GM20000 (cell line): ENCODE measurements around the gene PARP12.

Experiments used
- DNase-seq: peaks from one replicate; pipeline ENCODE4 v3.0.0; 2012; ENCODE audit warnings: low spot score
- TF ChIP-seq, protein P1 (sequence below): IDR thresholded peaks from 2 replicates; pipeline ENCODE4 v1.5.1; 2012; ENCODE audit warnings: mild to moderate bottlenecking, control low read depth; ENCODE audit errors: extremely low read depth, missing control alignments

The PARP12 gene

DNA sequence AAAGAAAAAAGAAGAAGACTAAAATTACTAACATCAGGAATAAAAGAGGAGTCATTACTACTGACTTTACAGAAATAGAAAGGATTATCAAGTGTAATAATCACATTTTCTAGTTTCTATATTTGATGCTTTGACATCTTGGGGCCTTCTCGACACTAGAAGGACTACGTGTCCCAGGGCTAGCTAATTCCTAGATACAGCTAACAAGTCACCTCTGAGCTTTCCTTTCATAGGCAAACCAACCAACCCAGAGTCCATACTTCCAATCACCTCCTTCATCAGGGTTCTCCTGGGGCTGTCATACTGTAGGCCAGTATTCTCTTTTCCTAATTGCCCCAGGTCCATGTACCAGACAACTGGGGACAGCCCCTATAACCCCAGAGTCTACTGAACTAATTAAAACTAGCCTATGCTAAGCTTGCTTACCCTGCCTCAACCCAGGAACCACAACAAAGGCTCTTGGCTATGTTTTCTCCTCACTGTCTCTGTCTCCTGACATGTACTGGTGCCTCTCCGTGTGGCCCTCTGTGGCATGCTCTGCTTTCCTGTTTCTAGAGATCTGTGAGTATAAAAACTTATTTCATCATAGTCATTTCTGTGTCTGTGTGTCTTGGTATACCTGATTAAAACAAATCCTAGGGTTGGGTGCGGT, 6.7 kb upstream of the PARP12 start:
- TF ChIP-seq, protein P1, sequence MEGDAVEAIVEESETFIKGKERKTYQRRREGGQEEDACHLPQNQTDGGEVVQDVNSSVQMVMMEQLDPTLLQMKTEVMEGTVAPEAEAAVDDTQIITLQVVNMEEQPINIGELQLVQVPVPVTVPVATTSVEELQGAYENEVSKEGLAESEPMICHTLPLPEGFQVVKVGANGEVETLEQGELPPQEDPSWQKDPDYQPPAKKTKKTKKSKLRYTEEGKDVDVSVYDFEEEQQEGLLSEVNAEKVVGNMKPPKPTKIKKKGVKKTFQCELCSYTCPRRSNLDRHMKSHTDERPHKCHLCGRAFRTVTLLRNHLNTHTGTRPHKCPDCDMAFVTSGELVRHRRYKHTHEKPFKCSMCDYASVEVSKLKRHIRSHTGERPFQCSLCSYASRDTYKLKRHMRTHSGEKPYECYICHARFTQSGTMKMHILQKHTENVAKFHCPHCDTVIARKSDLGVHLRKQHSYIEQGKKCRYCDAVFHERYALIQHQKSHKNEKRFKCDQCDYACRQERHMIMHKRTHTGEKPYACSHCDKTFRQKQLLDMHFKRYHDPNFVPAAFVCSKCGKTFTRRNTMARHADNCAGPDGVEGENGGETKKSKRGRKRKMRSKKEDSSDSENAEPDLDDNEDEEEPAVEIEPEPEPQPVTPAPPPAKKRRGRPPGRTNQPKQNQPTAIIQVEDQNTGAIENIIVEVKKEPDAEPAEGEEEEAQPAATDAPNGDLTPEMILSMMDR = no peak
- DNase-seq = no peak

- no peak for DNase-seq
- TF ChIP-seq, protein P1 = no peak
Observed at GRCh38 chr7:140068033-140068432, 5.3 kb upstream of the PARP12 start.

GRCh38 chr7:140067052-140067451, 4.3 kb upstream of the PARP12 start:
- TF ChIP-seq, protein P1 = no peak
- DNase-seq = no peak

- DNase-seq = peak; percentile 63
- TF ChIP-seq, protein P1 = no peak
Observed at GRCh38 chr7:140062118-140062527, 628 bp downstream of the PARP12 start.

DNA sequence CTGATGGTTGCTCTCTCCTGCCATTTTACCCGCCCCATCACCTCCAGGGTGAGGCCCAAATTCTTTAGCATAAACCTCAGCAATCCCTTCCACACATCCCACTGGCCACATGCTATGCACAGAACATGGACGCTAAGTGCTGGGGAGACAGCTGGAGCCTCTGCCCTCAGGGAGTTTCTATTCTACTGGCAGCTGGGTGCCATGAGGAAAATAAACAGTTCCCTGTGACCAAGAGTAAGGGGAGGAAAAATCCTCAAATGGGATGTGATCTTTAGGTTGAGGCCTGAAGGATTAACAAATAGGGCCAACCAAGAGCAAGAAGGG, 1.2 kb downstream of the PARP12 start:
- DNase-seq = no peak
- TF ChIP-seq, protein P1 = no peak

GRCh38 chr7:140060788-140061606, 1.8 kb downstream of the PARP12 start:
- TF ChIP-seq, protein P1 = no peak
- no peak for DNase-seq

DNA sequence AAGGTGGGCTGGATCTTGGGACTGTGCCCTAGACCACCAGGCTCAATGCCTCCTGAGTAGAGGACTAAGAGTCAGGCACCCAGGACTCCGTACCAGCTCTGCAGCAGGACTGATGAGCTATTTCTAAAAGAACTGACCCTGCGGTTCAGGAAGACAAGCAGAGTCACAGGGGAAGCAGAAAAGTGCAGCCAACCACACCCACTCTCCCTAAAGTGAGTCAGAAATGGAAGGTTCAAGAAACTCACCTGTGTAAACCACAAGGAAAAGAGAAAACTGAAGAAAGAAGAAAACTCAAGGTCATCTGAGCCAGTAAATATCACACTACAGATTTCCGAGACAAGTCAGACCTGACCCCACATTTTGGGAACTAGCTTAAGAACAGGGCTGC, 2.5 kb downstream of the PARP12 start:
- TF ChIP-seq, protein P1 = no peak
- no peak for DNase-seq
